HG03066 (cell line): ENCODE measurements around the gene MEGF10.
"Not testable (repeated sequence)": the region's sequence is repeated elsewhere in the genome, so short reads cannot be mapped to it uniquely, and the experiment has no call there.

Experiments
- ATAC-seq: cut with Tn5 transposase; IDR thresholded peaks from one replicate; pipeline ENCODE4 v1.9.1; 2021; ENCODE audit warnings: low read depth; ENCODE audit not compliant: unreplicated experiment

The MEGF10 gene

GRCh38 chr5:127290019-127290945, at the start of gene MEGF10:
Gene MEGF10 (plus strand): TSS chr5:127290796. CDS start chr5:127331309, 40,513 bp downstream.
- peak; percentile 53 for ATAC-seq

- ATAC-seq: no peak
These were observed 47.6 kb upstream of the MEGF10 start for GRCh38 chr5:127243011-127243410.

- no peak for ATAC-seq
These were observed 35.8 kb upstream of the MEGF10 start for GRCh38 chr5:127254729-127255284.

- ATAC-seq: no peak
These were observed 33.6 kb upstream of the MEGF10 start for GRCh38 chr5:127256886-127257597.

- ATAC-seq: no peak
These were observed 29.9 kb upstream of the MEGF10 start for GRCh38 chr5:127260686-127261085.

- not testable (repeated sequence) for ATAC-seq
These were observed 25.1 kb upstream of the MEGF10 start for GRCh38 chr5:127265473-127265872.

- not testable (repeated sequence) for ATAC-seq
These were observed 22.3 kb upstream of the MEGF10 start for GRCh38 chr5:127268342-127268741.

- ATAC-seq: not testable (repeated sequence)
These were observed 19.9 kb upstream of the MEGF10 start for GRCh38 chr5:127270713-127271112.

- no peak for ATAC-seq
These were observed 14.9 kb upstream of the MEGF10 start for GRCh38 chr5:127275641-127276193.

- ATAC-seq: no peak
These were observed 9.9 kb upstream of the MEGF10 start for GRCh38 chr5:127280491-127281220.

- no peak for ATAC-seq
These were observed 9.0 kb upstream of the MEGF10 start for GRCh38 chr5:127281609-127282008.

- no peak for ATAC-seq
These were observed 1.9 kb upstream of the MEGF10 start for GRCh38 chr5:127288676-127289075.

- no peak for ATAC-seq
These were observed 524 bp downstream of the MEGF10 start for GRCh38 chr5:127290946-127291693.

- no peak for ATAC-seq
These were observed 1.6 kb downstream of the MEGF10 start for GRCh38 chr5:127292030-127292735.

GRCh38 chr5:127293373-127293772, 2.8 kb downstream of the MEGF10 start:
- ATAC-seq: no peak

- no peak for ATAC-seq
These were observed 4.2 kb downstream of the MEGF10 start for GRCh38 chr5:127294829-127295228.

- no peak for ATAC-seq
These were observed 4.9 kb downstream of the MEGF10 start for GRCh38 chr5:127295454-127295853.

GRCh38 chr5:127296321-127296720, 5.7 kb downstream of the MEGF10 start:
- ATAC-seq: no peak

- ATAC-seq: not testable (repeated sequence)
These were observed 6.3 kb downstream of the MEGF10 start for GRCh38 chr5:127296894-127297293.
